Neural cell (in vitro differentiated cells): Measurements from ENCODE around the gene NUDCD2. TPM values are rescaled to one million over a fixed set of nuclear protein-coding genes. Genes with fewer than 3 reads are reported as not detected.
"Not testable (repeated sequence)": the region's sequence is repeated elsewhere in the genome, so short reads cannot be mapped to it uniquely, and the experiment has no call there.

Experiments used
- H2AFZ ChIP-seq: fragments of 200-600, 300-800 bp; sonication (generic), shearing (Covaris generic); 2 replicates; pipeline ENCODE4 v1.6.0; 2014; ENCODE audit warnings: low read depth, mild to moderate bottlenecking, antibody characterized with exemption, low read length, moderate library complexity
- H3F3A ChIP-seq: fragments of 200-600 bp; shearing (Covaris generic); 2 replicates; pipeline ENCODE4 v1.6.1; 2016; ENCODE audit warnings: mild to moderate bottlenecking, moderate library complexity, mixed read lengths, antibody characterized with exemption, low read length; ENCODE audit not compliant: insufficient read depth, poor library complexity, severe bottlenecking
- H3K27ac ChIP-seq: fragments of 200-600, 300-800 bp; sonication (generic), shearing (Covaris generic); 2 replicates; pipeline ENCODE4 v1.5.1; 2014; ENCODE audit warnings: mild to moderate bottlenecking, low read length, moderate library complexity
- H3K27me3 ChIP-seq: fragments of 300-800, 200-600 bp; sonication (generic), shearing (Covaris generic); 2 replicates; pipeline ENCODE4 v1.6.0; 2014; ENCODE audit warnings: mild to moderate bottlenecking, low read depth, low read length, moderate library complexity; ENCODE audit not compliant: insufficient read depth
- H3K36me3 ChIP-seq: fragments of 300-800, 200-600 bp; sonication (generic), shearing (Covaris generic); 2 replicates; pipeline ENCODE4 v1.5.1; 2014; ENCODE audit warnings: mild to moderate bottlenecking, antibody characterized with exemption, low read length, moderate library complexity; ENCODE audit not compliant: insufficient read depth
- H3K4me2 ChIP-seq: fragments of 300-800, 200-600 bp; sonication (generic), shearing (Covaris generic); 2 replicates; pipeline ENCODE4 v1.6.0; 2014; ENCODE audit warnings: mild to moderate bottlenecking, low read length
- H3K4me3 ChIP-seq: fragments of 300-800, 200-600 bp; sonication (generic), shearing (Covaris generic); 2 replicates; pipeline ENCODE4 v1.5.1; 2014; ENCODE audit warnings: mild to moderate bottlenecking, low read length, moderate library complexity
- H3K79me2 ChIP-seq: fragments of 200-600 bp; shearing (Covaris generic); replicated peaks from 2 replicates; pipeline ENCODE4 v1.6.0; 2014; ENCODE audit warnings: mild to moderate bottlenecking, low read length, moderate library complexity; ENCODE audit not compliant: insufficient read depth
- H3K9ac ChIP-seq: fragments of 300-800, 200-600 bp; sonication (generic), shearing (Covaris generic); 2 replicates; pipeline ENCODE4 v1.6.1; 2016; ENCODE audit warnings: mild to moderate bottlenecking, low read length, mixed read lengths
- H3K9me2 ChIP-seq: fragments of 200-600 bp; shearing (Covaris generic); 2 replicates; pipeline ENCODE4 v1.6.1; 2016; ENCODE audit warnings: mild to moderate bottlenecking, low read length, mixed read lengths; ENCODE audit not compliant: insufficient read depth
- H3K9me3 ChIP-seq: fragments of 200-600, 300-800 bp; sonication (generic), shearing (Covaris generic); 2 replicates; pipeline ENCODE4 v1.6.1; 2016; ENCODE audit warnings: mild to moderate bottlenecking, mixed run types, low read length, moderate library complexity, mixed read lengths
- H4K20me1 ChIP-seq: fragments of 200-600 bp; shearing (Covaris generic); 2 replicates; pipeline ENCODE4 v1.6.1; 2016; ENCODE audit warnings: mild to moderate bottlenecking, mixed run types; ENCODE audit not compliant: insufficient read depth
- CTCF ChIP-seq: fragments of 450-650 bp; IDR thresholded peaks from 2 replicates; pipeline ENCODE4 v1.5.1; 2014; ENCODE audit warnings: antibody characterized with exemption, mild to moderate bottlenecking, moderate library complexity; ENCODE audit not compliant: poor library complexity, severe bottlenecking
- EP300 ChIP-seq: fragments of 450-650 bp; conservative IDR thresholded peaks from 2 replicates; pipeline ENCODE4 v1.6.1; 2014; ENCODE audit warnings: antibody characterized with exemption, mild to moderate bottlenecking, moderate library complexity; ENCODE audit not compliant: poor library complexity, severe bottlenecking
- EZH2 ChIP-seq: fragments of 200-600, 300-800 bp; shearing (Covaris generic), sonication (generic); IDR thresholded peaks from 2 replicates; pipeline ENCODE4 v1.6.1; 2014; ENCODE audit warnings: antibody characterized with exemption, low read length, borderline replicate concordance, mild to moderate bottlenecking; ENCODE audit not compliant: insufficient read depth, poor library complexity, severe bottlenecking
- MXI1 ChIP-seq: fragments of 450-650 bp; conservative IDR thresholded peaks from 2 replicates; pipeline ENCODE4 v1.6.1; 2014; ENCODE audit warnings: antibody characterized with exemption, mild to moderate bottlenecking; ENCODE audit not compliant: poor library complexity, severe bottlenecking
- POLR2AphosphoS5 ChIP-seq: IDR thresholded peaks from 2 replicates; pipeline ENCODE4 v1.6.1; 2012
- RAD21 ChIP-seq: fragments of 450-650 bp; conservative IDR thresholded peaks from 2 replicates; pipeline ENCODE4 v1.6.1; 2014; ENCODE audit warnings: antibody characterized with exemption, mild to moderate bottlenecking, moderate library complexity
- REST ChIP-seq: IDR thresholded peaks from 2 replicates; pipeline ENCODE4 v1.6.1; 2012; ENCODE audit warnings: borderline replicate concordance
- SMC3 ChIP-seq: fragments of 450-650 bp; conservative IDR thresholded peaks from 2 replicates; pipeline ENCODE4 v1.6.1; 2014; ENCODE audit warnings: antibody characterized with exemption, mild to moderate bottlenecking, moderate library complexity; ENCODE audit not compliant: poor library complexity
- TAF1 ChIP-seq: IDR thresholded peaks from 2 replicates; pipeline ENCODE4 v1.6.1; 2012; ENCODE audit warnings: low read depth
- polyA plus RNA-seq: library from polyadenylated mRNA; depleted of rRNA; stranded (reverse); fragments of >200 nt; gene quantifications from 2 replicates; pipeline ENCODE4 v1.2.3, GENCODE V29; 2014

Gene NUDCD2
- polyA plus RNA-seq, 1 donor from 2014 or later, result 17.7 TPM

GRCh38 chr5:163433271-163433670 lies 26.6 kb downstream of the NUDCD2 start:
- Histone ChIP-seq H2AFZ (no peak overlapping the region), H3K9me3 (no peaks in the 10 kb centered on the region), H3K27ac (no peak overlapping the region), H3K9ac (no peak overlapping the region), H3K79me2 (peaks cover 9% of the 10 kb centered on the region), H4K20me1 (no peaks in the 10 kb centered on the region), H3K27me3 (no peaks in the 10 kb centered on the region), H3K36me3 (no peaks in the 10 kb centered on the region), H3K9me2 (no peaks in the 10 kb centered on the region), H3F3A (no peaks in the 10 kb centered on the region), H3K4me2 (no peak overlapping the region), H3K4me3 (no peak overlapping the region)
- no peak for TF ChIP-seq RAD21
- TF ChIP-seq EZH2, result no peak
- TF ChIP-seq REST, result no peak
- no peak for TF ChIP-seq TAF1
- no peak for TF ChIP-seq EP300
- no peak for TF ChIP-seq POLR2AphosphoS5
- no peak for TF ChIP-seq CTCF
- no peak for TF ChIP-seq MXI1
- no peak for TF ChIP-seq SMC3

GRCh38 chr5:163432544-163432943 lies 27.4 kb downstream of the NUDCD2 start:
- no peaks in the 10 kb centered on the region for H3F3A ChIP-seq
- TF ChIP-seq REST, result no peak
- no peak for TF ChIP-seq TAF1
- no peak for TF ChIP-seq POLR2AphosphoS5
- TF ChIP-seq CTCF, result no peak
- H3K36me3 ChIP-seq, result no peaks in the 10 kb centered on the region
- H3K79me2 ChIP-seq, result peaks cover 2% of the 10 kb centered on the region
- no peaks in the 10 kb centered on the region for H3K27me3 ChIP-seq
- no peak overlapping the region for H3K9ac ChIP-seq
- H4K20me1 ChIP-seq, result no peaks in the 10 kb centered on the region
- no peaks in the 10 kb centered on the region for H3K9me3 ChIP-seq
- H3K4me2 ChIP-seq, result no peak overlapping the region
- H3K9me2 ChIP-seq, result no peaks in the 10 kb centered on the region
- no peak overlapping the region for H3K4me3 ChIP-seq
- no peak overlapping the region for H2AFZ ChIP-seq
- H3K27ac ChIP-seq, result no peak overlapping the region

GRCh38 chr5:163426128-163426527 lies 33.8 kb downstream of the NUDCD2 start:
- H3K79me2 ChIP-seq, H4K20me1 ChIP-seq, H3K4me3 ChIP-seq, H3K36me3 ChIP-seq, H3K9me2 ChIP-seq, H3K9me3 ChIP-seq, H3F3A ChIP-seq, H3K9ac ChIP-seq, H2AFZ ChIP-seq, H3K27me3 ChIP-seq, H3K27ac ChIP-seq, H3K4me2 ChIP-seq: not testable (repeated sequence)
